Neural crest cell (in vitro differentiated cells): ENCODE data around the gene GALNT9. TPM values are rescaled to one million over a fixed set of nuclear protein-coding genes. Genes with fewer than 3 reads are reported as not detected.
A peak's percentile ranks its signal among the peaks of the same experiment; 100 is the strongest.

Experiments used
- DNase-seq: peaks from one replicate; pipeline ENCODE4 v3.0.0; 2021; ENCODE audit warnings: low read depth, mixed read lengths, low spot score
- H3K27ac Mint-ChIP-seq: one replicate; pipeline ENCODE4 v1.8.0; 2021; ENCODE audit warnings: mild to moderate bottlenecking, mixed read lengths; ENCODE audit not compliant: unreplicated experiment
- H3K27me3 Mint-ChIP-seq: 2 replicates; pipeline ENCODE4 v1.8.0; 2021; ENCODE audit warnings: low read depth, mild to moderate bottlenecking, mixed read lengths
- H3K36me3 Mint-ChIP-seq: 2 replicates; pipeline ENCODE4 v1.8.0; 2021; ENCODE audit warnings: low read depth, mild to moderate bottlenecking, mixed read lengths
- H3K4me1 Mint-ChIP-seq: 2 replicates; pipeline ENCODE4 v1.8.0; 2021; ENCODE audit warnings: mixed read lengths
- H3K4me3 Mint-ChIP-seq: one replicate; pipeline ENCODE4 v1.8.0; 2021; ENCODE audit warnings: mild to moderate bottlenecking, mixed read lengths
- H3K9me3 Mint-ChIP-seq: 2 replicates; pipeline ENCODE4 v1.8.0; 2021; ENCODE audit warnings: mixed read lengths
- CTCF ChIP-seq: fragments of 200-600 bp; sonication (generic); conservative IDR thresholded peaks from 2 replicates; pipeline ENCODE4 v1.5.0; 2021; ENCODE audit warnings: antibody characterized with exemption, mild to moderate bottlenecking
- total RNA-seq: library from RNA; stranded (reverse); gene quantifications from 2 replicates; pipeline ENCODE4 v1.2.1, GENCODE V29; 2021

GALNT9 gene
- total RNA-seq, 1 donor from 2014 or later: 1.3 TPM

- Mint-ChIP-seq H3K9me3 (no peaks in the 10 kb centered on the region), H3K27me3 (no peaks in the 10 kb centered on the region), H3K27ac (no peak overlapping the region), H3K36me3 (no peaks in the 10 kb centered on the region), H3K4me1 (no peaks in the 10 kb centered on the region), H3K4me3 (no peak overlapping the region)
- no peak for DNase-seq
- no peak for TF ChIP-seq CTCF
Measured at GRCh38 chr12:132155771-132156572, 173.4 kb downstream of the GALNT9 start.

GRCh38 chr12:132154941-132155770 lies 174.2 kb downstream of the GALNT9 start:
- Mint-ChIP-seq H3K36me3 (no peaks in the 10 kb centered on the region), H3K27ac (no peak overlapping the region), H3K4me3 (no peak overlapping the region), H3K27me3 (no peaks in the 10 kb centered on the region), H3K9me3 (no peaks in the 10 kb centered on the region), H3K4me1 (no peaks in the 10 kb centered on the region)
- TF ChIP-seq CTCF: no peak
- no peak for DNase-seq

DNA sequence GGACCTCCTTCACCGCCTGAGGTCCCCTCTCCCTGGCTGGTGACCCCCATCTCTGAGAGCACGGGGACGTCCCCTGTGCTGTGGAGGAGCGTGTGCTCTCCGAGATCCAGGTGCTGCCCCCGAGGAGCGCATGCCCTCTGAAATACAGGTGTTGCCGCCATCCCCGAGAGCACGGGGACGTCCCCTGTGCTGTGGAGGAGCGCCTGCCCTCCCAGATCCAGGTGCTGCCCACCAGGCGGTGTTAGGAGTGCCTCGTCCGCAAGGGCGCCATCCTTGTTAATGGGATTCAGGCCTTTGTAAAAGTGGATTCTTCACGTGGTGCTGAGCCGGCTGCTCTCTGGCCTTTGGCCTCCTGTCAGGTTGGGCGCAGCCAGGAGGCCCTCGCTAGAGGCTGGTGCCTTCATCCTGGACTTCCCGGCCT lies 175.0 kb downstream of the GALNT9 start:
- Mint-ChIP-seq H3K9me3 (no peaks in the 10 kb centered on the region), H3K4me3 (peak overlapping the region; percentile 47), H3K36me3 (no peaks in the 10 kb centered on the region), H3K4me1 (no peaks in the 10 kb centered on the region), H3K27me3 (no peaks in the 10 kb centered on the region), H3K27ac (no peak overlapping the region)
- TF ChIP-seq CTCF: no peak
- DNase-seq: no peak

DNA sequence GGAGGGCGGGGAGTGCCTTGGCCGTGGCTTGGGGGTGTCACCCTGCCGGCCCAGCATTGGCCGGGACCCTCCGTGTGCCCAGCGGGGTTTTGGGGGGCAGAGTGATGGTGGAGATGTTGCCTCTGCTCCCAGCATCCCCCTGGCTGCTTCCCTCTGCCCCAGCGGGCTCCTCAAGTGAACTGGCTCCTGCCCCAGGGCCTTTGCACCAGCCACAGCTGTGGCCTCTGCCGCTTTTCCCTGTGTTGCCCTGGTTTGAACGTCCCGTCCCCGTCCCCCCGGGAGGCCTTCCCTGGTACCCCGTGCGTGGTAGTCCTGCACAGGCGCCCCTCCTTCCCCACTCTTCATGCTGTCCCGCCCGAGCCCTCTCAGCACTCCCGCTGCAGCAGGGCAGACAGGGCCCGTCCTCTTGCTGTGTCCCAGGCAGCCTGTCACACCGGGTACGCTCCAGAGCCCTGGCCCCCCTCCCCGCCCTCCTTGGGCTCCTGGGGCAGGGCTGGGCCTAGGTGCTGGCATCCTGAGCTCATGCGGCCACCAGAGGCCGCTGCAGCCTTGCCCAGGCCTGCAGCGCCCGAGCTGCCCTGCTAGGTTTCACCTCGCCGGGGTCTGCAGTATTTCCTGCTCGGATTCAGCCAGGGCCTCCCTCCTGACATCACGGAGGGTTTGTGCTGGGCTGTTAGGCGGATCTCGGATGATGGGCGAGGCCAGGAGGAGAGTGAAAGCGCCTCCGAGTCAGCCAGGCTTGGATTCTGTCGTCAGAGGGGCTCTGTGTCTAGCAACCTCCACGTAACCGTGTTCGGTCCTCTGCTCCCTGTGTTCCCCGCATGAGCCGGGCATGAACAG lies 175.7 kb downstream of the GALNT9 start:
- Mint-ChIP-seq H3K4me3 (peak overlapping the region; percentile 23), H3K4me1 (no peaks in the 10 kb centered on the region), H3K27me3 (no peaks in the 10 kb centered on the region), H3K27ac (no peak overlapping the region), H3K9me3 (no peaks in the 10 kb centered on the region), H3K36me3 (no peaks in the 10 kb centered on the region)
- TF ChIP-seq CTCF: peak; percentile 94
- DNase-seq: peak; percentile 61

DNA sequence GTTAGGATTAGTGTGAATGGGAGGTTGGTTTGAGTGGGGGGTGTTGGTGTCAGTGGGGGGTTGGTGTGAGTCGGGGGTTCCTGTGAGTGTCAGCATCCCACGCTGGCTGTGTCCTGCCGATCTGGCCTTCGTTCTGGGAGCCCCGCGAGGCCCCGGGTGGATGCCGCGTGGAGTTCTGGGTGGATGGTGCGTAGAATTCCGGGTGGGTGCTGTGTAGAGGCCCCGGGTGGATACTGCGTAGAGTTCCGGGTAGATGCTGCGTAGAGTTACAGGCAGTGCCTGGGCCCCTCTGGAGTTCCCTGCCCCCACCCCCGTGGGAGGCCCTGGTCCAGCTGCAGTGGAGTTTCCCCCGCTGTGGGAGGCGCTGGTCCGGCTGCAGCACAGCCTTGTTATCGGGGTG lies 176.4 kb downstream of the GALNT9 start:
- DNase-seq: no peak
- TF ChIP-seq CTCF: no peak
- H3K9me3 Mint-ChIP-seq: no peaks in the 10 kb centered on the region

More for the DNA sequence above, 176.4 kb downstream of the GALNT9 start:
- H3K36me3 Mint-ChIP-seq: no peaks in the 10 kb centered on the region
- H3K4me3 Mint-ChIP-seq: no peak overlapping the region
- H3K4me1 Mint-ChIP-seq: no peaks in the 10 kb centered on the region
- H3K27ac Mint-ChIP-seq: no peak overlapping the region
- no peaks in the 10 kb centered on the region for H3K27me3 Mint-ChIP-seq
